Activated naive CD8-positive, alpha-beta T cell treated with anti-CD3 and anti-CD28 coated beads for 36 hours (primary cell): ENCODE data around the gene TEKT3. TPM values are rescaled to one million over a fixed set of nuclear protein-coding genes. Genes with fewer than 3 reads are reported as not detected.

Experiments
- DNase-seq: peaks from one replicate; pipeline ENCODE4 v3.0.0; 2021
- H3K27ac Mint-ChIP-seq: one replicate; pipeline ENCODE4 v1.8.0; 2022; ENCODE audit warnings: mild to moderate bottlenecking, moderate library complexity, mixed read lengths
- H3K27me3 Mint-ChIP-seq: one replicate; pipeline ENCODE4 v1.8.0; 2022; ENCODE audit warnings: mild to moderate bottlenecking, mixed read lengths
- H3K36me3 Mint-ChIP-seq: one replicate; pipeline ENCODE4 v1.8.0; 2021; ENCODE audit warnings: mild to moderate bottlenecking, mixed read lengths
- H3K4me1 Mint-ChIP-seq: one replicate; pipeline ENCODE4 v1.8.0; 2021; ENCODE audit warnings: mixed read lengths
- H3K4me3 Mint-ChIP-seq: one replicate; pipeline ENCODE4 v1.8.0; 2022; ENCODE audit warnings: mild to moderate bottlenecking, moderate library complexity, mixed read lengths
- H3K9me3 Mint-ChIP-seq: one replicate; pipeline ENCODE4 v1.8.0; 2022; ENCODE audit warnings: mixed read lengths
- total RNA-seq, 2 experiments: library from RNA; stranded (reverse); gene quantifications; one replicate each; pipeline ENCODE4 v1.2.3, GENCODE V29; 2021

The TEKT3 gene
- total RNA-seq, 2 experiments from 2014 or later = not detected

- Mint-ChIP-seq H3K27me3 (peaks cover 3% of the 10 kb centered on the region), H3K9me3 (no peaks in the 10 kb centered on the region), H3K27ac (no peak overlapping the region), H3K4me1 (no peaks in the 10 kb centered on the region), H3K4me3 (no peak overlapping the region), H3K36me3 (no peaks in the 10 kb centered on the region)
- DNase-seq = no peak
Observed at GRCh38 chr17:15364615-15365014, 23.2 kb upstream of the TEKT3 start.

- Mint-ChIP-seq H3K36me3 (no peaks in the 10 kb centered on the region), H3K4me3 (no peak overlapping the region), H3K4me1 (no peaks in the 10 kb centered on the region), H3K27me3 (peaks cover 3% of the 10 kb centered on the region), H3K27ac (no peak overlapping the region), H3K9me3 (no peaks in the 10 kb centered on the region)
- no peak for DNase-seq
Observed at GRCh38 chr17:15363702-15364101, 22.3 kb upstream of the TEKT3 start.

- DNase-seq = no peak
- Mint-ChIP-seq H3K27me3 (peaks cover 6% of the 10 kb centered on the region), H3K36me3 (no peaks in the 10 kb centered on the region), H3K4me1 (no peaks in the 10 kb centered on the region), H3K9me3 (no peaks in the 10 kb centered on the region), H3K27ac (no peak overlapping the region), H3K4me3 (no peak overlapping the region)
Observed at GRCh38 chr17:15361592-15361991, 20.2 kb upstream of the TEKT3 start.

- Mint-ChIP-seq H3K4me1 (no peaks in the 10 kb centered on the region), H3K36me3 (no peaks in the 10 kb centered on the region), H3K27ac (no peak overlapping the region), H3K4me3 (no peak overlapping the region), H3K9me3 (no peaks in the 10 kb centered on the region), H3K27me3 (peaks cover 6% of the 10 kb centered on the region)
- no peak for DNase-seq
Observed at GRCh38 chr17:15361151-15361550, 19.8 kb upstream of the TEKT3 start.

- peaks cover 30% of the 10 kb centered on the region for H3K27me3 Mint-ChIP-seq
- no peak overlapping the region for H3K4me3 Mint-ChIP-seq
- DNase-seq = no peak
- H3K36me3 Mint-ChIP-seq = no peaks in the 10 kb centered on the region
- no peak overlapping the region for H3K27ac Mint-ChIP-seq
- no peaks in the 10 kb centered on the region for H3K4me1 Mint-ChIP-seq
- H3K9me3 Mint-ChIP-seq = no peaks in the 10 kb centered on the region
Observed at GRCh38 chr17:15354256-15354655, 12.9 kb upstream of the TEKT3 start.

- Mint-ChIP-seq H3K4me1 (no peaks in the 10 kb centered on the region), H3K4me3 (no peak overlapping the region), H3K27ac (no peak overlapping the region), H3K36me3 (no peaks in the 10 kb centered on the region), H3K27me3 (peaks cover 46% of the 10 kb centered on the region), H3K9me3 (no peaks in the 10 kb centered on the region)
- DNase-seq = no peak
Observed at GRCh38 chr17:15351925-15352324, 10.5 kb upstream of the TEKT3 start.

- no peak for DNase-seq
- Mint-ChIP-seq H3K27me3 (peaks cover 50% of the 10 kb centered on the region), H3K36me3 (no peaks in the 10 kb centered on the region), H3K4me1 (no peaks in the 10 kb centered on the region), H3K27ac (no peak overlapping the region), H3K4me3 (no peak overlapping the region), H3K9me3 (no peaks in the 10 kb centered on the region)
Observed at GRCh38 chr17:15351478-15351840, 10.1 kb upstream of the TEKT3 start.

- no peaks in the 10 kb centered on the region for H3K4me1 Mint-ChIP-seq
- no peaks in the 10 kb centered on the region for H3K9me3 Mint-ChIP-seq
- H3K27me3 Mint-ChIP-seq = peaks cover 51% of the 10 kb centered on the region
- no peak overlapping the region for H3K27ac Mint-ChIP-seq
- no peak for DNase-seq
- H3K36me3 Mint-ChIP-seq = no peaks in the 10 kb centered on the region
- no peak overlapping the region for H3K4me3 Mint-ChIP-seq
Observed at GRCh38 chr17:15350777-15351477, 9.5 kb upstream of the TEKT3 start.

- Mint-ChIP-seq H3K4me1 (no peaks in the 10 kb centered on the region), H3K4me3 (no peak overlapping the region), H3K36me3 (no peaks in the 10 kb centered on the region), H3K9me3 (no peaks in the 10 kb centered on the region), H3K27ac (no peak overlapping the region), H3K27me3 (peaks cover 58% of the 10 kb centered on the region)
- no peak for DNase-seq
Observed at GRCh38 chr17:15349119-15349518, 7.7 kb upstream of the TEKT3 start.

- no peak for DNase-seq
- Mint-ChIP-seq H3K27me3 (peaks cover 63% of the 10 kb centered on the region), H3K36me3 (no peaks in the 10 kb centered on the region), H3K4me1 (no peaks in the 10 kb centered on the region), H3K9me3 (no peaks in the 10 kb centered on the region), H3K27ac (no peak overlapping the region), H3K4me3 (no peak overlapping the region)
Observed at GRCh38 chr17:15348021-15348420, 6.6 kb upstream of the TEKT3 start.

- no peaks in the 10 kb centered on the region for H3K36me3 Mint-ChIP-seq
- no peak for DNase-seq
- peaks cover 7% of the 10 kb centered on the region for H3K4me1 Mint-ChIP-seq
- H3K9me3 Mint-ChIP-seq = no peaks in the 10 kb centered on the region
- H3K27me3 Mint-ChIP-seq = peaks cover 67% of the 10 kb centered on the region
- H3K27ac Mint-ChIP-seq = no peak overlapping the region
- no peak overlapping the region for H3K4me3 Mint-ChIP-seq
Observed at GRCh38 chr17:15346066-15346595, 4.7 kb upstream of the TEKT3 start.

- peaks cover 10% of the 10 kb centered on the region for H3K4me1 Mint-ChIP-seq
- DNase-seq = no peak
- H3K27me3 Mint-ChIP-seq = peaks cover 82% of the 10 kb centered on the region
- H3K36me3 Mint-ChIP-seq = no peaks in the 10 kb centered on the region
- no peaks in the 10 kb centered on the region for H3K9me3 Mint-ChIP-seq
- no peak overlapping the region for H3K27ac Mint-ChIP-seq
- no peak overlapping the region for H3K4me3 Mint-ChIP-seq
Observed at GRCh38 chr17:15343749-15344148, 2.4 kb upstream of the TEKT3 start.

GRCh38 chr17:15342460-15342859 lies 1.1 kb upstream of the TEKT3 start:
- DNase-seq = no peak

GRCh38 chr17:15341966-15342365 lies 569 bp upstream of the TEKT3 start:
- Mint-ChIP-seq H3K27me3 (peaks cover 72% of the 10 kb centered on the region), H3K36me3 (no peaks in the 10 kb centered on the region), H3K9me3 (peaks cover 1% of the 10 kb centered on the region), H3K4me3 (no peak overlapping the region), H3K27ac (no peak overlapping the region), H3K4me1 (peaks cover 10% of the 10 kb centered on the region)
- no peak for DNase-seq

More at GRCh38 chr17:15342460-15342859, 1.1 kb upstream of the TEKT3 start:
- no peak overlapping the region for H3K27ac Mint-ChIP-seq
- no peaks in the 10 kb centered on the region for H3K36me3 Mint-ChIP-seq
- peaks cover 1% of the 10 kb centered on the region for H3K9me3 Mint-ChIP-seq
- H3K4me3 Mint-ChIP-seq = no peak overlapping the region
- H3K27me3 Mint-ChIP-seq = peaks cover 75% of the 10 kb centered on the region
- peaks cover 10% of the 10 kb centered on the region for H3K4me1 Mint-ChIP-seq

GRCh38 chr17:15340966-15341365 lies 431 bp downstream of the TEKT3 start:
- Mint-ChIP-seq H3K4me1 (peaks cover 10% of the 10 kb centered on the region), H3K27ac (no peak overlapping the region), H3K9me3 (peaks cover 3% of the 10 kb centered on the region), H3K27me3 (peaks cover 70% of the 10 kb centered on the region), H3K4me3 (peak overlapping the region; percentile 54), H3K36me3 (no peaks in the 10 kb centered on the region)
- DNase-seq = no peak

- no peaks in the 10 kb centered on the region for H3K4me1 Mint-ChIP-seq
- H3K36me3 Mint-ChIP-seq = no peaks in the 10 kb centered on the region
- DNase-seq = no peak
- H3K27me3 Mint-ChIP-seq = peaks cover 51% of the 10 kb centered on the region
- H3K27ac Mint-ChIP-seq = no peak overlapping the region
- H3K9me3 Mint-ChIP-seq = peaks cover 15% of the 10 kb centered on the region
- no peak overlapping the region for H3K4me3 Mint-ChIP-seq
Observed at GRCh38 chr17:15335446-15335845, 6.0 kb downstream of the TEKT3 start.
